Fibroblast of lung (primary cell): ENCODE data around the gene USH1C. TPM values are rescaled to one million over a fixed set of nuclear protein-coding genes. Genes with fewer than 3 reads are reported as not detected.

Experiments
- DNase-seq, 2 donors: peaks; one replicate each; pipeline versions ENCODE4 v3.0.0 to v3.0.0-alpha.2; 2010; ENCODE audit warnings: low read depth in 2 of 2
- H2AFZ ChIP-seq: 2 replicates; pipeline ENCODE4 v1.5.1; 2012; ENCODE audit warnings: low read length, control low read depth, inconsistent platforms
- H3K27ac ChIP-seq: 2 replicates; pipeline ENCODE4 v1.5.1; 2011; ENCODE audit warnings: low read length, control low read depth; ENCODE audit not compliant: insufficient read depth
- H3K27me3 ChIP-seq: 2 replicates; pipeline ENCODE4 v1.5.1; 2011; ENCODE audit warnings: mild to moderate bottlenecking, low read length; ENCODE audit not compliant: control insufficient read depth, insufficient read depth
- H3K36me3 ChIP-seq: 2 replicates; pipeline ENCODE4 v1.5.1; 2011; ENCODE audit warnings: low read length; ENCODE audit not compliant: control insufficient read depth, insufficient read depth
- H3K4me1 ChIP-seq: 2 replicates; pipeline ENCODE4 v1.5.1; 2011; ENCODE audit warnings: low read length; ENCODE audit not compliant: control insufficient read depth, insufficient read depth; ENCODE audit errors: extremely low read depth
- H3K4me2 ChIP-seq: 2 replicates; pipeline ENCODE4 v1.5.1; 2011; ENCODE audit warnings: low read length, control low read depth; ENCODE audit not compliant: insufficient read depth; ENCODE audit errors: extremely low read depth
- H3K4me3 ChIP-seq, 4 experiments: fragments of 200-600 bp in 1 of 4; sonication (generic) in 1 of 4; replicated peaks in 1 of 4; 2 replicates each; pipeline ENCODE4 v1.5.1; 2011 to 2016; ENCODE audit warnings: low read length in 4 of 4, low read depth in 3 of 4, mild to moderate bottlenecking in 3 of 4, control low read depth in 2 of 4, inconsistent platforms in 1 of 4, mixed read lengths in 1 of 4; ENCODE audit not compliant: insufficient read depth in 1 of 4; ENCODE audit errors: control extremely low read depth in 1 of 4
- H3K79me2 ChIP-seq: 2 replicates; pipeline ENCODE4 v1.5.1; 2012; ENCODE audit warnings: mild to moderate bottlenecking, low read length, inconsistent platforms; ENCODE audit not compliant: control insufficient read depth, insufficient read depth
- H3K9ac ChIP-seq: 2 replicates; pipeline ENCODE4 v1.5.1; 2011; ENCODE audit warnings: mild to moderate bottlenecking, low read length, control low read depth; ENCODE audit not compliant: insufficient read depth
- H3K9me3 ChIP-seq: 2 replicates; pipeline ENCODE4 v1.5.1; 2012; ENCODE audit warnings: low read depth, low read length; ENCODE audit not compliant: control insufficient read depth, insufficient read depth
- H4K20me1 ChIP-seq: 2 replicates; pipeline ENCODE4 v1.5.1; 2011; ENCODE audit warnings: low read length; ENCODE audit not compliant: control insufficient read depth, insufficient read depth; ENCODE audit errors: extremely low read depth
- CTCF ChIP-seq, 2 donors: IDR thresholded peaks in 1 of 2; conservative IDR thresholded peaks in 1 of 2; 1 replicate in 1 of 2; 2 replicates in 1 of 2; pipeline ENCODE4 v1.5.1; 2011 to 2012; ENCODE audit warnings: low read length in 2 of 2, control low read depth in 1 of 2, inconsistent platforms in 1 of 2, low read depth in 1 of 2, mild to moderate bottlenecking in 1 of 2
- EZH2 ChIP-seq: IDR thresholded peaks from 2 replicates; pipeline ENCODE4 v1.5.1; 2012; ENCODE audit warnings: low read length, control low read depth, mild to moderate bottlenecking; ENCODE audit errors: missing control alignments
- polyA plus RNA-seq, 2 donors: library from polyadenylated mRNA; depleted of rRNA in 1 of 2; stranded (reverse) in 1 of 2; unstranded in 1 of 2; fragments of >200 nt; gene quantifications; 2 replicates each; pipeline ENCODE4 v1.2.1, GENCODE V29; 2011 to 2012; ENCODE audit warnings: missing spikeins in 1 of 2
- total RNA-seq: library from RNA; depleted of rRNA; stranded (reverse); fragments of >200 nt; gene quantifications from 2 replicates; pipeline ENCODE4 v1.2.1, GENCODE V29; 2014

The USH1C gene
- total and polyA plus RNA-seq, 2 donors (not counting 1 experiment from before 2014, with no cell fraction given): not detected

- Histone ChIP-seq H3K9ac (no peak overlapping the region), H3K36me3 (no peaks in the 10 kb centered on the region), H3K4me2 (no peak overlapping the region), H3K4me3 (no peak overlapping the region), H3K79me2 (no peaks in the 10 kb centered on the region), H3K9me3 (no peaks in the 10 kb centered on the region), H3K27me3 (no peaks in the 10 kb centered on the region), H4K20me1 (no peaks in the 10 kb centered on the region), H3K4me1 (no peaks in the 10 kb centered on the region), H3K27ac (no peak overlapping the region), H2AFZ (no peak overlapping the region)
- no peak for DNase-seq
- TF ChIP-seq EZH2: no peak
- no peak for TF ChIP-seq CTCF (conservative IDR thresholded peaks at IDR 0.05 in 1 of 2, IDR thresholded peaks at IDR 0.05 in 1 of 2; ENCODE audit: low read depth in 1 of 2, low read length in 2 of 2)
Measured at GRCh38 chr11:17449158-17449557, 95.1 kb downstream of the USH1C start.

GRCh38 chr11:17446482-17446881 is 97.7 kb downstream of the USH1C start:
- TF ChIP-seq CTCF (conservative IDR thresholded peaks at IDR 0.05 in 1 of 2, IDR thresholded peaks at IDR 0.05 in 1 of 2; ENCODE audit: low read depth in 1 of 2, low read length in 2 of 2) (no peak), EZH2 (no peak)
- Histone ChIP-seq H4K20me1 (no peaks in the 10 kb centered on the region), H3K9ac (no peak overlapping the region), H3K9me3 (no peaks in the 10 kb centered on the region), H3K27me3 (no peaks in the 10 kb centered on the region), H3K4me1 (no peaks in the 10 kb centered on the region), H3K4me3 (no peak overlapping the region), H3K4me2 (no peak overlapping the region), H3K79me2 (no peaks in the 10 kb centered on the region), H3K27ac (no peak overlapping the region), H2AFZ (no peak overlapping the region), H3K36me3 (no peaks in the 10 kb centered on the region)
- no peak for DNase-seq

DNA sequence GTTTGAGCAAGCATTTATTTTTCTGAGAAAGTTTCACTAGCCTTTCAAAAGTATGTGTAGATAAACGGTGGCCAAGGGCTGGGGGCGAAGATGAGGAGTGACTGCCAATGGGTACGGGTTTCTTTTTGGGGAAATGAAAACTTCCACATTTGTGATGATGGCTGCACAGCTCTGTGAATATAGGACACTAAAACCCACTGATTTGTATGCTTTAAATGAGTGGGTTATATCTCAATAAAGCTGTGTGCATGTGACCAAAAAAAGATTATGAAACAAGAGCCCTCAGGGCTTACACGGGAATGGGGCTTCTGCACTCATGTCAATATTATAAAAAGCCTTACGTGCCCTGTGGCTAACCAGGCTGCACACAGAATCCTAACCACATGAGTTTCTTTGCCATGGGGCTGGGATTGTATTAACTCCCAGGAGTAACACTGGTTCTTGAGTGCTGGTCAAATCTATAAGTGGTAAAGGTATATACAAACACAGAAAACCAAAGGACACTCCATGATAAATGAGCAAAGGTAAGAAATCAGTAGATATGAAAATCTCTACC is 98.9 kb downstream of the USH1C start:
- Histone ChIP-seq H3K4me2 (no peak overlapping the region), H3K36me3 (no peaks in the 10 kb centered on the region), H3K4me1 (no peaks in the 10 kb centered on the region), H4K20me1 (no peaks in the 10 kb centered on the region), H3K9me3 (no peaks in the 10 kb centered on the region), H3K4me3 (no peak overlapping the region), H3K27me3 (no peaks in the 10 kb centered on the region), H3K9ac (no peak overlapping the region), H3K27ac (no peak overlapping the region), H2AFZ (no peak overlapping the region), H3K79me2 (no peaks in the 10 kb centered on the region)
- TF ChIP-seq EZH2 (no peak), CTCF (conservative IDR thresholded peaks at IDR 0.05 in 1 of 2, IDR thresholded peaks at IDR 0.05 in 1 of 2; ENCODE audit: low read depth in 1 of 2, low read length in 2 of 2) (no peak)
- no peak for DNase-seq
